Activated CD4-positive, alpha-beta T cell treated with anti-CD3 and anti-CD28 coated beads, Interleukin-2, amount 10 ng/mL, durations not matched to agents 24 days and 14 days (primary cell): ENCODE measurements around the gene ARL13B. TPM values are rescaled to one million over a fixed set of nuclear protein-coding genes. Genes with fewer than 3 reads are reported as not detected.
"Not testable (repeated sequence)": the region's sequence is repeated elsewhere in the genome, so short reads cannot be mapped to it uniquely, and the experiment has no call there.

ENCODE experiments used
- DNase-seq: peaks from one replicate; pipeline ENCODE4 v3.0.0; 2022
- H3K27ac Mint-ChIP-seq: one replicate; pipeline ENCODE4 v1.8.0; 2022; ENCODE audit warnings: mild to moderate bottlenecking, mixed read lengths
- H3K27me3 Mint-ChIP-seq: one replicate; pipeline ENCODE4 v1.8.0; 2022; ENCODE audit warnings: mixed read lengths
- H3K36me3 Mint-ChIP-seq: one replicate; pipeline ENCODE4 v1.8.0; 2022; ENCODE audit warnings: low read depth, mild to moderate bottlenecking, mixed read lengths
- H3K4me1 Mint-ChIP-seq: one replicate; pipeline ENCODE4 v1.8.0; 2021; ENCODE audit warnings: mixed read lengths
- H3K4me3 Mint-ChIP-seq: one replicate; pipeline ENCODE4 v1.8.0; 2022; ENCODE audit warnings: mild to moderate bottlenecking, moderate library complexity, mixed read lengths
- H3K9me3 Mint-ChIP-seq: one replicate; pipeline ENCODE4 v1.8.0; 2021; ENCODE audit warnings: mixed read lengths
- intact Hi-C: fragments of 100-400 bp; cut with micrococcal nuclease; formaldehyde crosslinking; loops from one replicate; pipeline ENCODE4 v1.15.1; 2023
- total RNA-seq: library from RNA; stranded (reverse); gene quantifications from 2 replicates; pipeline ENCODE4 v1.2.3, GENCODE V29; 2022

ARL13B gene
- total RNA-seq, 1 donor from 2014 or later: 12.2 TPM

DNA sequence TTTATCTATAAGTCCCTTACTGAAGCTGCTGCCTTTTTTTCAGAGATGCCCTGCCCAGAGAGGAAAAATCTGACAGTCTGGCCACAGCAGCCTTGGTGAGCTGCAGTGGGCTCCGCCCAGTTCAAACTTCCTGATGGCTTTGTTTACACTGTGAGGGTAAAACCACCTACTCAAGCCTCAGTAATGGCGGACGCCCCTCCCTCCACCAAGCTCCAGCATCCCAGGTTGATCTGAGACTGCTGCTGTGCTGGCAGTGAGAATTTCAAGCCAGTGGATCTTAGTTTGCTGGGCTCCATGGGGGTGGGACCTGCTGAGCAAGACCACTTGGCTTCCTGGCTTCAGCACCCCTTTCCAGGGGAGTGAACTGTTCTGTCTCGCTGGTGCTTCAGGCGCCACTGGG lies 100.6 kb downstream of the ARL13B start:
- not testable (repeated sequence) for H3K27ac Mint-ChIP-seq

DNA sequence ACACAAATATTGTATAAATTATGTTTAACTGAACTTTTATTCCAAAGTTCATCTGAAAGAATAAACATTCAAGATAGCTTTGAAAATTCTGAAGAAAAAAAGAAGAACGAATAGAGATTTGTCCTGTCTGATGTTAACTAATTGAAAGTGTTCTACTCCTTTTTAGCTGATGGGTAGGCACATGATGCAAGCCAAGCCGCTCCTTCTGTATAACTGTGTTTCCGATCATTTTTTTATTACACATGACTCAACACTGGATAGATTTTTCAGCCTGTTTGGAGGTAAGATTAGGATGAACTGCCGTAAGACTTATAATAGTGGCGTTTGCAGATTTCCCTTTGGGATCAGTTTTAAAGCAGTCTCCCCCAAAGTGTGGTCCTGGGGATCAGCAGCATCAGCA lies 101.9 kb downstream of the ARL13B start:
- no peak overlapping the region for H3K4me3 Mint-ChIP-seq
- DNase-seq: no peak
- H3K9me3 Mint-ChIP-seq: no peaks in the 10 kb centered on the region
- no peaks in the 10 kb centered on the region for H3K27me3 Mint-ChIP-seq
- peaks cover 30% of the 10 kb centered on the region for H3K36me3 Mint-ChIP-seq
- no peak overlapping the region for H3K27ac Mint-ChIP-seq
- peaks cover 35% of the 10 kb centered on the region for H3K4me1 Mint-ChIP-seq
- intact Hi-C loops: no loop called here

More for the DNA sequence above, 100.6 kb downstream of the ARL13B start:
- DNase-seq: peak; percentile 76
- intact Hi-C loops, H3K27me3 Mint-ChIP-seq, H3K9me3 Mint-ChIP-seq, H3K4me3 Mint-ChIP-seq: not testable (repeated sequence)
- Mint-ChIP-seq H3K36me3 (peaks cover 38% of the 10 kb centered on the region), H3K4me1 (peaks cover 35% of the 10 kb centered on the region)

GRCh38 chr3:94082391-94082937 lies 102.5 kb downstream of the ARL13B start:
- no peaks in the 10 kb centered on the region for H3K9me3 Mint-ChIP-seq
- H3K27ac Mint-ChIP-seq: no peak overlapping the region
- H3K36me3 Mint-ChIP-seq: peaks cover 29% of the 10 kb centered on the region
- peaks cover 35% of the 10 kb centered on the region for H3K4me1 Mint-ChIP-seq
- H3K27me3 Mint-ChIP-seq: no peaks in the 10 kb centered on the region
- no peak for DNase-seq
- H3K4me3 Mint-ChIP-seq: no peak overlapping the region
- intact Hi-C loops: no loop called here

- Mint-ChIP-seq H3K27ac (peak overlapping the region; percentile 51), H3K27me3 (no peaks in the 10 kb centered on the region), H3K36me3 (peaks cover 29% of the 10 kb centered on the region), H3K4me1 (peaks cover 29% of the 10 kb centered on the region), H3K4me3 (no peak overlapping the region), H3K9me3 (no peaks in the 10 kb centered on the region)
- intact Hi-C loops: no loop called here
- peak; percentile 65 for DNase-seq
These were observed 103.3 kb downstream of the ARL13B start for GRCh38 chr3:94083261-94083660.

DNA sequence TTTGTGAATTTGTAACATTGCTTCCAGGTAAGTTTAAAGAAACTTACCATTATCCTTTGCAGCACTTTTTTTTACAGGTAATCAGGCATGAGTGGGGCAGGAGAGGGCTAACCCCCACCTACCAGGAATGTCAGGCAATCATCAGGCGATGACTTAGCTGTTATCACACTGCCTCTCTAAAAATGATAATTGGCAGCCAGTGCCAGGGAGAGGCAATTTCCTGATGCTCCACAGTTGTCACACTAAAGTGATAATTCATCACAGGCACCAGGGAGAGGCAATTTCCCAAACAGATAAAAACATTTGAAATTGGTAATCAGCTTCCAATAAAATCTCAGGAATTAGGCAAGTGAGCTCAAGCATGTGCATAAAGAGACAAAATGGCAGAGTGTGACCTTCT lies 109.2 kb downstream of the ARL13B start:
- intact Hi-C loops: no loop called here
- peaks cover 39% of the 10 kb centered on the region for H3K36me3 Mint-ChIP-seq
- H3K9me3 Mint-ChIP-seq: no peaks in the 10 kb centered on the region
- no peaks in the 10 kb centered on the region for H3K4me1 Mint-ChIP-seq
- DNase-seq: no peak
- no peaks in the 10 kb centered on the region for H3K27me3 Mint-ChIP-seq
- no peak overlapping the region for H3K4me3 Mint-ChIP-seq
- H3K27ac Mint-ChIP-seq: no peak overlapping the region

DNA sequence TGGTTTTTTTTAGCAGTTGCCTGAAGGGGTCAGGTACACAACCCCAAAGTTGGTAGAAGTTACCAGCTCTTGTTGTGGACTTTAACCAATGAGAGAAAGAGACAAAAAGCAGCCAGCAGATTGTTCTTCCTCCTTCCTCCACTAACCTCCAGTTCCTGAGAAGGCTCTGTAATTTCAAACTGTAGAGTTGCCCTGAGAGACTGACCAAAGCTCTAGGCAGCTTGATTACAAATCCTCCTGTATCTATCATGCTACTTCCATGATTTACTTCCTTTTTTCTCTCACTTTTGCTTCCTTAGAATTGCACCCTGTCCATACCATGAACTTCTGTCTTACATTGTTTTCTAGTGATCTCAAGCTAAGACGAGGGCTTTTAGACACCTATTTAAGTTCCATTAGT lies 112.1 kb downstream of the ARL13B start:
- no peaks in the 10 kb centered on the region for H3K27me3 Mint-ChIP-seq
- no peak for DNase-seq
- intact Hi-C loops: no loop called here
- no peak overlapping the region for H3K27ac Mint-ChIP-seq
- peaks cover 50% of the 10 kb centered on the region for H3K36me3 Mint-ChIP-seq
- H3K4me3 Mint-ChIP-seq: no peak overlapping the region
- no peaks in the 10 kb centered on the region for H3K4me1 Mint-ChIP-seq
- no peaks in the 10 kb centered on the region for H3K9me3 Mint-ChIP-seq

- H3K36me3 Mint-ChIP-seq: peaks cover 47% of the 10 kb centered on the region
These were observed 113.2 kb downstream of the ARL13B start for GRCh38 chr3:94093151-94093550.

DNA sequence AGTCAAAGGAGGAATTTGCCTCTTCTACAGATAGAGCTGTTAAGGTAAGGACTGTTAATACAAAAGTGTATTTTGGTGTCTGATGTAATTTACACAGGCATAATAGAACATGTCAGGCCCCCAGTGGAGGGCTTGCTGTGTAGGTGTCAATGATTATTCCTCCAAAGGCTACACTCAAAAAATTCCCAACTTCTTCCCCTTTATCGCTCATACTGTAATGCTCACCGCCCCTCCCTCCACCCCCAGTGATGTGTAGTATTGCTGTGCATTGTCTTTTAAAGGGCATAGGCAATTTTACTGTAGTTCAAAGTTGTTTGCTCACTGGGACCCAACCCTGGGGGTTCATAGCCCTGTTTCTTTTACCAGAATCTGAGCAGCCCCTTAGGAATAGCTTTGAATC lies 115.2 kb downstream of the ARL13B start:
- intact Hi-C loops: no loop called here
- H3K4me3 Mint-ChIP-seq: no peak overlapping the region
- no peak for DNase-seq
- no peaks in the 10 kb centered on the region for H3K27me3 Mint-ChIP-seq
- no peaks in the 10 kb centered on the region for H3K9me3 Mint-ChIP-seq
- H3K4me1 Mint-ChIP-seq: peaks cover 7% of the 10 kb centered on the region
- no peak overlapping the region for H3K27ac Mint-ChIP-seq
- H3K36me3 Mint-ChIP-seq: peaks cover 46% of the 10 kb centered on the region

More at GRCh38 chr3:94093151-94093550, 113.2 kb downstream of the ARL13B start:
- H3K4me3 Mint-ChIP-seq: no peak overlapping the region
- intact Hi-C loops: no loop called here
- no peaks in the 10 kb centered on the region for H3K9me3 Mint-ChIP-seq
- H3K27ac Mint-ChIP-seq: no peak overlapping the region
- H3K4me1 Mint-ChIP-seq: peaks cover 3% of the 10 kb centered on the region
- DNase-seq: no peak
- H3K27me3 Mint-ChIP-seq: no peaks in the 10 kb centered on the region

DNA sequence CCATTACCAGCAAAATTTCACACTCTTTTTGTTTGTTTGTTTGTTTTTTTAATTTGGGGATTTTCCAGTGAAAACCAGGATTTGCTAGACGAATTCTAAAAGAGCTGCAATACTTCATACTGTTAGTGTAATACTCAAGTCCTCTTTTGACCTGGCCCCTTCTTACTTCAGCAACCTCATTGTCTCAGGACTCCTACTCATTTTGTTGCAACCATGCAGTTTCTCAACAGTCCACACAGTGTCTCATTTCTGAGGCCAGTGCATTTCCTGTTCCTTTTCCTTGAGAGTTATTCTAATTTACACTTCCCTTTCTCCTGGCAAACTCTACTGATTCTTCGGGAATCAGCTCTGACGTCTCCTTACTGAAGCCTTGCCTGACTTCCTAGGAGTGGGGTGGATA lies 118.5 kb downstream of the ARL13B start:
- no peak overlapping the region for H3K4me3 Mint-ChIP-seq
- H3K27ac Mint-ChIP-seq: no peak overlapping the region
- intact Hi-C loops: no loop called here
- DNase-seq: no peak
- H3K36me3 Mint-ChIP-seq: peaks cover 43% of the 10 kb centered on the region
- no peaks in the 10 kb centered on the region for H3K9me3 Mint-ChIP-seq
- peaks cover 7% of the 10 kb centered on the region for H3K4me1 Mint-ChIP-seq
- no peaks in the 10 kb centered on the region for H3K27me3 Mint-ChIP-seq

GRCh38 chr3:94099311-94099710 lies 119.4 kb downstream of the ARL13B start:
- H3K4me3 Mint-ChIP-seq: no peak overlapping the region
- H3K9me3 Mint-ChIP-seq: no peaks in the 10 kb centered on the region
- H3K4me1 Mint-ChIP-seq: peaks cover 7% of the 10 kb centered on the region
- no peak for DNase-seq
- intact Hi-C loops: no loop called here
- no peak overlapping the region for H3K27ac Mint-ChIP-seq
- H3K36me3 Mint-ChIP-seq: peaks cover 42% of the 10 kb centered on the region
- H3K27me3 Mint-ChIP-seq: no peaks in the 10 kb centered on the region

DNA sequence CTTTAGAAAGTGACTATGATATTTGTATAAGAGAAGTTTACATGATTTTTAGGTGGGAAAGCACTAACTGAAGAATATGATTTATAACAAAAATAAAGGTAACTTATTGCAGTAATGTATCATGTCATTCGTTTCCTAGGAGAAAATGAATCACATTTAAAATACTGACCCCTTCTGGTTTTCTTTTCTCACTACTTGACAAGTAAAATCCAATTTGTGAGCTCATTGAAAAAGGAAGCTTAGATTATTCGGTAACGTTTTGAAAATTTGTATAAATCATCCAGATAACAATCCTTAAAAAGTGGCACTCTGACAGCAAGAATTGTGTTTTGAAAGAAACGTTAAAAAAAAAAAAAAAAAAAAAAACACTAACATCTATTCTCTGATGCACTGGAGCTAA lies 121.9 kb downstream of the ARL13B start:
- Mint-ChIP-seq H3K4me1 (peaks cover 9% of the 10 kb centered on the region), H3K27me3 (no peaks in the 10 kb centered on the region), H3K4me3 (no peak overlapping the region), H3K9me3 (no peaks in the 10 kb centered on the region), H3K27ac (no peak overlapping the region), H3K36me3 (peaks cover 28% of the 10 kb centered on the region)
- no peak for DNase-seq
- intact Hi-C loops: no loop called here

Other genes with a start within 250 kb of the ARL13B start
- 0.85 and 1.3 TPM in 2 replicates for gene PROS1, start 6.3 kb upstream of the ARL13B start, total RNA-seq
- not detected in 2 replicates for gene STX19, start 48.4 kb downstream of the ARL13B start, total RNA-seq
- 10.0 and 11.3 TPM in 2 replicates for gene DHFR2, start 82.8 kb downstream of the ARL13B start, total RNA-seq
- 15.3 and 17.9 TPM in 2 replicates for gene NSUN3, start 82.9 kb downstream of the ARL13B start, total RNA-seq